ENCODE data around the gene C14orf180. TPM values are rescaled to one million over a fixed set of nuclear protein-coding genes. Genes with fewer than 3 reads are reported as not detected.
"Not testable (repeated sequence)": the region's sequence is repeated elsewhere in the genome, so short reads cannot be mapped to it uniquely, and the experiment has no call there.

The C14orf180 gene
- total RNA-seq, 1 donor from 2014 or later = 0.26 TPM

DNA sequence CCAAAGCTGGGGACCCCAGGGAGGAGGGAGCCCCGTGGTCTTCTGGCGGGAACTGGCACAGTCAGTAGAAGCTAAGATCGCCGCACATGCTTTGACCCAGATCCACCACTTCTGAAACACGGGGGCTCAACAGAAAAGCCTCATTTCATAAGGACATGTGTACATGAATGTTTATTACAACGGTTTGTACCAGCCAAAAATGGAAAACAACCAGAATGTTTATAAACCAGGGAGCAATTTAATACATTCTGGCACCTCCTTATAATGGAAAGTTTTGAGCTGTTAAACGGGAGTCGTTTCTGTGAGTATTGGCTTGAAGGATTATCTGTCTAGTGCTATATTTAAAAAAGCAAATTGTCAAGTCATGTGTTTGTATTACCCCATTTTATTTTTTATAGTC is 32.3 kb downstream of the C14orf180 start:
- no peak for DNase-seq (ENCODE audit: low spot score)

DNA sequence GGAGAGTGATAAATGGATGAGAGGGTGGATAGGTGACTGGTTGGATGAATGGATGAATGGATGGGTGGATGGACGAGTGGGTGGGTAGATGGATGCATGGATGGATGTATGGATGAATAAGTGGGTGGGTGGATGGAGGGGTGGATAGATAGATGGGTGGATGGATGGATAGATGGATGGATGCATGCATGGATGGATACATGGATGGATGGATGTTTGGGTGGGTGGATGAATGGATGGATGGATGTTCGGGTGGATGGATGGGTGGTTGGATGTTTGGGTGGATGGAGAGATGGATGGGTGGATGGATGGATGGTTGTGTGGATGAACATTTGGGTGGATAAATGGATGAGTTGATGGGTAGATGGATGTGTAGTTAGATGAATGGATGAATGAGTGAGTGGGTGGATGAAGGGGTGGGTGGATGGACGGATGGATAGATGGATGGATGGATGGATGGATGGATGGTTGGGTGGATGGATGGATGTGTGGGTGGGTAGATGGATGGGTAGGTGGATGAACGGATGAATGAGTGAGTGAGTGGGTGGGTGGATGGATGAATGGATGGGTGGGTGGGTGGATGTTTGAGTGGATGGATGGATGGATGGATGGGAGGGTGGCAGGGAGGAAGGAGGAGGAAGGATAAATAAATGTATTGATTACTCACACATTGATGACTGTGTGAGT is 34.7 kb downstream of the C14orf180 start:
- DNase-seq (ENCODE audit: low spot score) = no peak

DNA sequence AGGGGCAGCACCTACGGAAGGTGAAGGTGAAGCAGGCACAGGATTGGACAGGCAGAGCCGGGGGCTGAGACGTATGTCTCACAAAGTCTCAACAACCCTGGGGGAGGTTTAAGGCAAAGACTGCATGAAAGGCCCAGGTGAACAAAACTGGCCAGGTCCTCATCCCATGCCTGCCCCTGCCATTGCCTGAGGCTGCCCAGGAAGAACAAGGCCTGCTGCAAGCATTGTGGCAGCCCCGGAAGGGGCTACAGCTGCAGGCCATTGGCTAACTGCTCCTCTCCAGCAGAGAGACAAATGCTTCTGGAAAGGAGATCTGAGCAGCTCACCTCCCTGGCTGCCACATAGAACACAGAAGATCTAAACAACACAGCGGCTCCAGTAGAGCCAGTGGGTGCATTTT is 45.4 kb downstream of the C14orf180 start:
- no peak for DNase-seq (ENCODE audit: low spot score)

DNA sequence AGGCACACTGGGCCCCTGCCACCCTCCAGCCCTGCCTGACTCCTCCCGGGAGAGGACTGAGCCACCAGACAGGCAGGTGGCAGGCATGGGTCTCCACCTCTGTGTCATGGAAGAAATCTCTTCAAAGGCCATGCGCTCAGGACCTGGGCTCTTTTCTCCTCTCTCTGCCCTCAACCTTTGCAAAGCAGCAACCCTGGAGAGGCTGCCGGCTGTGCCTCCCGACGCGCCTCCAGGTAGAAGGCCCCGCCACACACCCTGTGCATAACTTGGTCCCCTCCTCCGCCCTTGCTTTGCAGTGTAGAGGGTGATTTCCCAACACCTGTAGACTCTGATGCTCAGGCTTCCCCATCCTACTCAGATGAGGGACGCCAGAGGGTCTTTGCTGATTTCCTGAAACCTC is 53.2 kb downstream of the C14orf180 start:
- no peak for DNase-seq (ENCODE audit: low spot score)

DNA sequence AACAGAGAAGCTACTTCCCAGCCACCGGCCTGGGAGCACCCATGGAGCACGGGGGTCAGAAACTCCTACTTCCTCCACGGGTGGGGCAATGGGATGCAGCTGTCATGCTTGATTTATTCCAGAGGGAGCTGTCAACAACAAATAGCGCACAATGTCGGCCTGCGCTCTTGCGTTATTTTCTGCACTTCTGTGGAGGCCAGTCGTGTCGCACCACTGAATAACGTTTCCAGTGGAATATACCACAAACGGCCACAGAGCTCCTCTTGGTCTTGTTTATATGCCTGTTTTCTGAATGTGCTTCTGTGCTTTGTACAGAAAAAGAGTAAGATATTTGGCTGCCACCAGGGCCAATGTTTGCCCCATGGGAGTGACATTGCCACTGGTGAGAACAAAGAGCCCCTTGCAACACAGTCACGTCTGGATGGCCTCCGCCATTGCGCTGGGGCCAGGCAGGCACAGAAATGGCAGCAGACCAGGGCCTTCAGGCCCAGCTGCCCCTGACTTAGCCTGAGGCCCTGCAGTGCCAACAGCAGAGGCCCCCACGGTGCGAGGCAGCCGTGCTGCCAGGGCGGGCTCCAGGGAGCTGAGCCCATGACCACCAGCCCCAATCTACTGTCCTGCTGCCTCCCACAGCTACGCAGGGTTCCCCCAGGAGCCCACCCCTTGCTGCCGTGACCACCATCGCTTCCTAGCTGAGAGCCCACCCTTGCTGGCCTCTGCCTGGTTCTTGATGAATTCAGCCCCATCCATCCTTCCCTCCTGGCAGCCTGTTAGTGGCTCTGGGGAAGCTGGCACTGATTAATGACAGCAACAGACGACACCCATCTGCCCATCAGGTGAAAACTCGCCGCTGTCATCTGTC is 53.9 kb downstream of the C14orf180 start:
- DNase-seq (ENCODE audit: low spot score) = no peak

DNA sequence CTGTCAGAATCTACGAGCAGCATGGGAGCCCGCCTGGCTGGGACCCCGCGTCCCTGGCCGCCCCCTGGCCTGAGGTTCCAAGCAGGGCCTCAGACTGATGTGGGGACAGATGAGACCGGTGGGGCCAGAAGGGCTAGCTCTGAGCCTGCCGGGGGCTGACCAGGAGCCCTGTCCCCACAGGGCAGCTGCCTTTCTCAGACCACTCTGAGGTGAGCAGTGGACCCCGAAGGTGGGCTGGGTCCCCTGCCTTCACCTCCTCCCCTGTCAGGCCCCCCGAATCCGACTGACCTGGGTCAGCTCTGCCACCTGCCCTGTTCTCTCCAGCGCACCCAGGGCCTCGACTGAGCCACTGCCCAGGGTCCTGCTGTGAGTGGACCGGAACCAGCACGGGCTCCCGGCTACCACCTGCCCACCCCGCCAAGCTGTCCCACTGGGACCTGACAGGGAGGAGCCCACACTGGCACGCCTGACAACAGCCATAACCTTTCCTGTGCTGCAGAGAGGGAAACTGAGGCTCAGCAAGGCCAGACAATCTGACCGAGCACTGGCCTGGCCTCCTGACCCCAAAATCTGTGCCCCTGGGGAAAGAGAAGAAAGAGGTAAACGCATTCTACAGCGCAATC is 54.7 kb downstream of the C14orf180 start:
- no peak for DNase-seq (ENCODE audit: low spot score)

DNA sequence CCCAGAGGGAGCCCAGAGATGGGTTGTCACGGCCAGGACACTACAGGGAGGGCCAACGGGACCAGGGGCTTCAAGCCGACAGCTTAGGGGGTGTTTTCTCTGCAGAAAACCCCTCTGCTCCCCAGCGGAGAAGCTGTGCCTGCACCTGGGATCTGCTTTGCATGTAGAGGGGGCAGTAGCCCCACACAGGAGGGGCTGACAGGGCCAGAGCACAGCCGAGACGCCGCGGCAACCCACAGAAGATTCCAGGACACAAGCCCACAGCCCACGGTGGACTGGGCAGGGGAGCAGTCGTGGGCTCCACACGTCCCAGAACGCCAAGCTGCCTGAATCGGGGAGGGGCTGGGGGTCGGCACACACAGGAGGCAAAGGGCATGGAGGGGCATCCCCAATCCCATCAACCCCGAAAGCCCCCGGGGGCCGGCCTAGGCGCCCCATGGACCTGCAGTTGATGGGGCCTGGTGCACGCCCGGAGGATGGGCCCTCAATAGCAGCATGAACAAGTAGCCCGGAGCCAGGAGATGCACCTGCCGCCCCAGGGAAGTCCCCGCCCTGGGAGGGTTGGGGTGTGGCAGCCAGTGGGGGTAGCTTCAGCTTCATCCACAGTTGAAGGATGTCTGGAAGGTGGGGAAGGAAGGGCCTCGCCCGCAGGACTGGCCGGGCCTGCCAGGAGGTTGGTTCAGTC is 55.5 kb downstream of the C14orf180 start:
- no peak for DNase-seq (ENCODE audit: low spot score)

DNA sequence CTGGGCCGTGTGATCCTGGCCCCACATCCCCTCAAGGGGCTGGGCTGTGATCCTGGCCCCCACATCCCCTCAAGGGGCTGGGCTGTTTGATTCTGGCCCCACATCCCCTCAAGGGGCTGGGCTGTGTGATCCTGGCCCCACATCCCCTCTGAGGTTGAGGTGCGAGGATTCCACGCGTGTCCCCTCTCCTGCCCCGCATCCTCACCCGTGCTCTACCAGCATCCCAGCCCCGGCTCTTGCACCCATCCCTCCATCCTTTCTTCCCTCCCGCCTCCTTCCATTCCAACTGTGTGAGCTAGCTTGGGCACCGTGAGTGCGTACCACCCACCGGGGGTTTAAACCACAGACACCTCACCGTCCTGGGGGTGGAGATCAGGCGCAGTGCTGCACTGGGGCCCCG is 56.2 kb downstream of the C14orf180 start:
- DNase-seq (ENCODE audit: low spot score) = no peak

DNA sequence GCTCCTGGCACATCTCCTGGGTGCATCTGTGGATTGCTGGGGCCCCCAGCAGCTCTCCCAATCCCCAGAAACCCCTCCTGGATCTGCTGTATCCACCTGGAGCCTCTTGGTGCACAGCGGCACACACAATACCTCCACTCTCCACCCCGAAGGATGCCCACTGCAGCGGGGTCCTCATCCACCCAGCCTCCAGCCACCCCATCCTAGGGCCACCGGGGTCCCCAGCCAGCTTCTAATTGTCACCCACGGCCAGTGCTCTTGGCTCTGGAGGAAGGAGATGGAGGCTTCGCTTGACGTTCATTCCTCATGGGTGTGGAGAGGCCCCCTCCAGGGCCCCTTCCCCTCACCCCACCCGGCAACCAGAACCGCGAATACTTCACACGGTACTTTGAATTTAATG is 56.6 kb downstream of the C14orf180 start:
- no peak for DNase-seq (ENCODE audit: low spot score)

DNA sequence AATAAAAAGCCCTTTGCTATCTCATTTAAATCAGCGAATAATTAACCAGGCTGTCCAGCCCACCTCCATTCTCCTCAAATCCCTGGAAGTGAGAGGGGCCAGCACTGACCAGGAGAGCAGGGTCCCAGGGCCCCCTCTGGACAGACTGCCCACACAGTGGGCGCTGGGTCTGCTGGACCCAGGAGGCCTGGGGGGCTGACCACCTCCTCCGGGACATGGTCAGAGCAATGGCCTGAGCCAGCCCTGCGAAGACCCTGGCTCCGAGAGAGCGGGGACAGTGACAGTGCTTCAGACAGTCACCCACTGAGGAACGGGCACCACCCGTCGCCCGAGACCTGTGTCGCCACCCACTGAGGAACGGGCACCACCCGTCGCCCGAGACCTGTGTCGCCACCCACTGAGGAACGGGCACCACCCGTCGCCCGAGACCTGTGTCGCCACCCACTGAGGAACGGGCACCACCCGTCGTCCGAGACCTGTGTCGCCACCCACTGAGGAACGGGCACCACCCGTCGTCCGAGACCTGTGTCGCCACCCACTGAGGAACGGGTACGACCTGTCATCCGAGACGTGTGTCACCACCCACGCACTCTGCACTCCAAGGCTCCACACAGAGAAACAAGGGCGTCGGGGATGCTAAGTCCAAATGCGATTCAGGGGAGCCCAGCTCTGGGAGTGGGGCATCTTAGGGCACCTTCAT is 57.4 kb downstream of the C14orf180 start:
- not testable (repeated sequence) for DNase-seq (ENCODE audit: low spot score)

DNA sequence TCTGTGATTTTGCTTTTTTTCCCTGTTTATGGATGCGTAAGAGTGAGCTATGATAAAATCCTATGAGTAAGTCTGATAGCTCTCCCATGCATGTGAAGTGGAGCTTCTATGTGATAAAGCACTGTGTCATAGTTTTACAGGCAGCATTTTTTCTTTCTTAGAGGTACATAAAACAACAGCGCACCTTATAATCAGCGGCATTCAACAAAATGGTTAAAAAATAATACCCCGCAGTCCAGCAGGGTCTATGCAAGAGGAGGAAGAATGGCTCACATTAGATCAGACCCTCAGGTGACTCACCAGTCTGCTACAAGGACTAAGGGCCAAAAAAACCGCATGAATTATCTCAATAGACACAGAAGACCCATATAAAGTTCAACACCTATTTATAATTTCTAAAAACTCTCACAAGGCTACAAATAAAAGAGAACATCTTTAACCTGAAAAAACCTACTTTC is 58.0 kb downstream of the C14orf180 start:
- DNase-seq (ENCODE audit: low spot score) = no peak

DNA sequence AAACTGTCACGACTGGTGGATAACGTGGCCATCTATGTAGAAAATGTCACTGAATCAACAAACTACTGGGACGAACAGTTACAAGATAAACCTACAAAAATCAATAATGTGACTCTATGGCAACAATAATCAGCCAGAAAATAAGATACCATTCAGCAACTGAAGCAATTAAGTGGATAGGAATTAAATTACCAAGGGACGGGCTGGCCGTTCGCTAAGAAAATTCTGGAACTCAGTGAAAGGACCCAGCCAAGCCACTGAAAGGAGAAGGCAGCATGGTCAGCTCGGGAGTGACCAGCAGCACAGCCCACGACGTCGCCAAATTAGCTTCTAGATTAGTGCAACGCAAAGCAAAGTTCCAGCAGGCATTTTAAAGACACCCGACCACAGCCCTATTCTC is 58.6 kb downstream of the C14orf180 start:
- DNase-seq (ENCODE audit: low spot score) = no peak

DNA sequence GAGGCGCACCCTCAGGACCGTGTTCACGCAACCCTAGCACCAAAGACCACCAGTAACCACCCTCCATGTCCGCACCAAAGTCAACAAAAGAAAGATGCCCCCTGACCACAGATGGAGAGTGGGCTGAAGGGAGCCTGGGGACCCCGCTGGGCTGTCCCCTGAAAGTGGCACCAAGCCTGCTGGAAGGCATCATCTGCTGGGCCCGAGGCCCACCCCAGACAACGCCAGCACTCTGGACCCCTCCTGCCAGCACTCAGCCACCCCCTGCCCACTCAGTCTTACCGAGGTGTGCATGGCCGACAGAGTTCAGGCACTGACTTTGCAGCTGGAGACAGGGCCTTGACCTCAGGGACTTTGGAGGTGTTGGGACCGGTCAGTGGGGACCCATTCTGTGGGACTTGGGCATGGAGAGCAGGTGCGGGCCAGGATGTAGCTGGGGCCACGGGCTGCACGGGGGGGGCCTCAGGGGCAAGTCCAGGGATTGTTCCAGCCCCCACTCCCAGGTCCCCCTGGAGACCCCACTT is 59.4 kb downstream of the C14orf180 start:
- no peak for DNase-seq (ENCODE audit: low spot score)

DNA sequence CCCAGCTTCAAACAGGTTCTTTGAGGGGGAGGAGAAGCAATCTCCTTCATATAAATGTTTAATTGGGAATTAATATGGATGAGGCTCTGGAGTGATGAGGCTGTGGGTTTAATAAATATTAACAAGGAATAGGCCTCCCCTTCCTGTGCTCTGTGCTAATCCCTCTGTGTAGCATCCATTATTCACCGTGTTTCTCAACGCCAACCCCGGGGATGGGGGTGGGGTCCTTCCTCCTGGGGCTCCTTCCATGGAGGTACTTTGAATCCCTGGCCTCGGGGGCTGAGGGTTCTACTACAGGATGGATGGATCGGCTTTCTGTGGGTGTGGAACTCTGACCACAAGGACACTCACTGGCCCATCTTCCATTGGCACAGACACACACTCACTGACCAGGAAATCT is 59.9 kb downstream of the C14orf180 start:
- no peak for DNase-seq (ENCODE audit: low spot score)

Other genes starting within 250 kb of the C14orf180 start
- gene TMEM179, start 25.0 kb downstream of the C14orf180 start, total RNA-seq = 1.5 TPM
- 306 TPM for gene INF2, start 109.9 kb downstream of the C14orf180 start, total RNA-seq
- gene ADSS1, start 144.5 kb downstream of the C14orf180 start, total RNA-seq = 49.3 TPM
- gene SIVA1, start 173.4 kb downstream of the C14orf180 start, total RNA-seq = 80.6 TPM
- 166 TPM for gene AKT1, start 216.0 kb downstream of the C14orf180 start, total RNA-seq
- gene ZBTB42, start 221.3 kb downstream of the C14orf180 start, total RNA-seq = 10.3 TPM